ENCODE measurements around the gene TTC19. TPM values are rescaled to one million over a fixed set of nuclear protein-coding genes. Genes with fewer than 3 reads are reported as not detected.

The TTC19 gene
- total RNA-seq, 1 donor from 2014 or later, result 158 TPM

- no peak for DNase-seq (ENCODE audit: low spot score in 2 of 2)
- no peak overlapping the region for H3K4me3 ChIP-seq
- no peaks in the 10 kb centered on the region for H3K27me3 ChIP-seq
- H3K4me1 ChIP-seq, result peaks cover 7 to 10% of the 10 kb centered on the region in 2 donors
- peaks cover 61 to 72% of the 10 kb centered on the region in 2 donors for H3K36me3 ChIP-seq
- intact Hi-C loops (cut with DNase I), result no loop called here
- TF ChIP-seq CTCF (IDR thresholded peaks at IDR 0.05), result no peak
- no peaks in the 10 kb centered on the region for H3K9me3 ChIP-seq
- no peak overlapping the region for H3K27ac ChIP-seq
These were observed 4.2 kb downstream of the TTC19 start for GRCh38 chr17:16003841-16004240.

- no peak overlapping the region for H3K4me3 ChIP-seq
- H3K27ac ChIP-seq, result no peak overlapping the region
- peaks cover 63 to 79% of the 10 kb centered on the region in 2 donors for H3K36me3 ChIP-seq
- H3K27me3 ChIP-seq, result no peaks in the 10 kb centered on the region
- no peaks in the 10 kb centered on the region for H3K9me3 ChIP-seq
- no peak for TF ChIP-seq CTCF (IDR thresholded peaks at IDR 0.05)
- peaks cover 4 to 5% of the 10 kb centered on the region in 2 donors for H3K4me1 ChIP-seq
- intact Hi-C loops (cut with DNase I), result no loop called here
- DNase-seq (ENCODE audit: low spot score in 2 of 2), result no peak
These were observed 6.0 kb downstream of the TTC19 start for GRCh38 chr17:16005636-16006035.

GRCh38 chr17:16007439-16007838, 7.8 kb downstream of the TTC19 start:
- intact Hi-C loops (cut with DNase I), result no loop called here
- Histone ChIP-seq H3K27me3 (no peaks in the 10 kb centered on the region), H3K36me3 (peaks cover 59 to 74% of the 10 kb centered on the region in 2 donors), H3K4me3 (no peak overlapping the region), H3K27ac (no peak overlapping the region), H3K4me1 (no peaks in the 10 kb centered on the region), H3K9me3 (no peaks in the 10 kb centered on the region)
- no peak for DNase-seq (ENCODE audit: low spot score in 2 of 2)
- TF ChIP-seq CTCF (IDR thresholded peaks at IDR 0.05), result no peak

- peak; percentile 29 to 42 (median 31) for TF ChIP-seq CTCF (IDR thresholded peaks at IDR 0.05)
- no peaks in the 10 kb centered on the region for H3K27me3 ChIP-seq
- no peaks in the 10 kb centered on the region for H3K9me3 ChIP-seq
- intact Hi-C loops (cut with DNase I), result no loop called here
- H3K27ac ChIP-seq, result peak overlapping the region; percentile 5 to 21
- peaks cover 0 to 3% of the 10 kb centered on the region in 2 donors for H3K4me1 ChIP-seq
- no peak overlapping the region for H3K4me3 ChIP-seq
- H3K36me3 ChIP-seq, result peaks cover 7 to 16% of the 10 kb centered on the region in 2 donors
- no peak for DNase-seq (ENCODE audit: low spot score in 2 of 2)
These were observed 14.4 kb downstream of the TTC19 start for GRCh38 chr17:16013943-16014407.

GRCh38 chr17:16019347-16019746, 19.7 kb downstream of the TTC19 start:
- Histone ChIP-seq H3K9me3 (no peaks in the 10 kb centered on the region), H3K27ac (no peak overlapping the region), H3K36me3 (peaks cover 12 to 15% of the 10 kb centered on the region in 2 donors), H3K4me1 (no peaks in the 10 kb centered on the region), H3K4me3 (no peak overlapping the region), H3K27me3 (no peaks in the 10 kb centered on the region)
- intact Hi-C loops (cut with DNase I), result no loop called here
- no peak for DNase-seq (ENCODE audit: low spot score in 2 of 2)
- TF ChIP-seq CTCF (IDR thresholded peaks at IDR 0.05), result no peak

- no peak for DNase-seq (ENCODE audit: low spot score in 2 of 2)
These were observed 24.3 kb downstream of the TTC19 start for GRCh38 chr17:16023881-16024280.

More at GRCh38 chr17:16023881-16024280, 24.3 kb downstream of the TTC19 start:
- H3K4me1 ChIP-seq, result peaks cover 4 to 7% of the 10 kb centered on the region in 2 donors
- no peaks in the 10 kb centered on the region for H3K9me3 ChIP-seq
- TF ChIP-seq CTCF (IDR thresholded peaks at IDR 0.05), result no peak
- no peaks in the 10 kb centered on the region for H3K27me3 ChIP-seq
- no peak overlapping the region for H3K27ac ChIP-seq
- intact Hi-C loops (cut with DNase I), result no loop called here
- peaks cover 39 to 49% of the 10 kb centered on the region in 2 donors for H3K36me3 ChIP-seq
- no peak overlapping the region for H3K4me3 ChIP-seq
